RWPE1 (cell line): Measurements from ENCODE around the gene INPP5B.

Experiments used
- CTCF ChIA-PET: fragments of 350-600 bp; sonication (Branson Sonifier 250); formaldehyde crosslinking; extraction: SDS; loops from one replicate; lab custom pipeline; 2021; lab: Yijun Ruan, JAX
- POLR2A ChIA-PET: fragments of 400-600 bp; formaldehyde crosslinking; extraction: SDS; loops from one replicate; lab custom pipeline; 2020; ENCODE audit warnings: antibody characterized with exemption; ENCODE audit not compliant: low non-redundant PET; lab: Yijun Ruan, JAX
- DNase-seq: peaks from one replicate; pipeline ENCODE4 v3.0.0; 2012; ENCODE audit warnings: low spot score
- H3K27ac ChIP-seq: fragments of 450-650 bp; 2 replicates; pipeline ENCODE4 v1.5.1; 2017
- TF ChIP-seq, protein P1 (sequence below): fragments of 450-650 bp; conservative IDR thresholded peaks from 2 replicates; pipeline ENCODE4 v1.5.1; 2017; ENCODE audit warnings: low read depth, mild to moderate bottlenecking

INPP5B gene

DNA sequence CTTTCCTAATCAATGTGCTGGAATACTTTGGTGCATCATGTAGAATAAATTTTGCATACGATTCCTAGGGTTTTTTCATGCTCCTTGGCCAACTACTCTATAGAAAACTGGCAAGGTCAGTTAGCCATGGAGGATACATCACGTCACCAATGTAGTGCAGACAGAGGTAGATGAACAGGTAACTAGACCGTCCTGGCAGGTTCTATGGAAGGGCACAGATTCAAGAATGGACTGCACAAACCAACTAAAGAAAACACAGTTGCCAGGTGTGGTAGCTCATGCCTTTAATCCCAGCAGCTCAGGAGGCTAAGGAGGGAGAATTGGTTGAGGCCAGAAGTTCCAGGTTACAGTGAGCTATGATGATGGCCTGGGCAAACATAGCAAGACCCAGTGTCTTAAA is 97.4 kb downstream of the INPP5B start:
- ChIA-PET CTCF (no interaction called here), POLR2A (no interaction called here)
- TF ChIP-seq, protein P1, sequence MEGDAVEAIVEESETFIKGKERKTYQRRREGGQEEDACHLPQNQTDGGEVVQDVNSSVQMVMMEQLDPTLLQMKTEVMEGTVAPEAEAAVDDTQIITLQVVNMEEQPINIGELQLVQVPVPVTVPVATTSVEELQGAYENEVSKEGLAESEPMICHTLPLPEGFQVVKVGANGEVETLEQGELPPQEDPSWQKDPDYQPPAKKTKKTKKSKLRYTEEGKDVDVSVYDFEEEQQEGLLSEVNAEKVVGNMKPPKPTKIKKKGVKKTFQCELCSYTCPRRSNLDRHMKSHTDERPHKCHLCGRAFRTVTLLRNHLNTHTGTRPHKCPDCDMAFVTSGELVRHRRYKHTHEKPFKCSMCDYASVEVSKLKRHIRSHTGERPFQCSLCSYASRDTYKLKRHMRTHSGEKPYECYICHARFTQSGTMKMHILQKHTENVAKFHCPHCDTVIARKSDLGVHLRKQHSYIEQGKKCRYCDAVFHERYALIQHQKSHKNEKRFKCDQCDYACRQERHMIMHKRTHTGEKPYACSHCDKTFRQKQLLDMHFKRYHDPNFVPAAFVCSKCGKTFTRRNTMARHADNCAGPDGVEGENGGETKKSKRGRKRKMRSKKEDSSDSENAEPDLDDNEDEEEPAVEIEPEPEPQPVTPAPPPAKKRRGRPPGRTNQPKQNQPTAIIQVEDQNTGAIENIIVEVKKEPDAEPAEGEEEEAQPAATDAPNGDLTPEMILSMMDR: no peak
- H3K27ac ChIP-seq: no peak overlapping the region
- no peak for DNase-seq

DNA sequence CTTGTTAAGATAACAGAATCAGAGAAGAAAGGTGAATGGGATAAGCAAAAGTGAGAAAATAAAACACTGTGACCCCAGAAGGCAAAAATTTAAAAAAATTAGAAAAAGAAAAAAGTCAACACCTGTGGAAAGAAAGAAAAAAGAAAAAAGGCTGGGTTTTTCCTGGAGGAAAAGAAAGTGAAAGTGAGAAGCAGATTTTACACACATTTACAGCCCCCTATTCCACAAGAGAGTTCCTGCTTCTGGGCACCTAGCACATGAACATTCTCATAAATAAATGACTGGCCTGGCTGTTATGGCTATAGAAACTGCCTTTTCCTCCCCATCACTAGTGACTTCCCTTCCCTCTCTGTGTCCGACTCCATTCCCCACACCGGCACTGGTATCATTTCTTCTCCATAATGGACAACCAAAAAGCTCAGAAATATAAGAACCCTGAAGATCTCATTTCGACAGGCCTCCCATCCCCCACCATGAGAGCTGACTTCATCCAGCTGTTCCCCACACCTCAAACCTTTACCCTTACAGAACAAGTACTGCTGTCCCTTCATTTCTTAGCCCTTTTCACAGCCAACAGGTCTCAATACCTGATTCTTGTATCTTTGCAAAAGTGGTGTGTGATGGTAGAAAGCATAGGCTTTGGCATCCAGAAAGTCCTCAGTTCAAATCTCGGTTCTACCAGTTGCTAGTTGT is 100.1 kb downstream of the INPP5B start:
- no peak overlapping the region for H3K27ac ChIP-seq
- TF ChIP-seq, protein P1: no peak
- DNase-seq: no peak
- CTCF ChIA-PET: interaction anchor here (0.5 kb wide), 1 partner anchor 14 kb away, joined by 3 read pairs; no protein-coding TSS in a partner anchor
- POLR2A ChIA-PET: no interaction called here

DNA sequence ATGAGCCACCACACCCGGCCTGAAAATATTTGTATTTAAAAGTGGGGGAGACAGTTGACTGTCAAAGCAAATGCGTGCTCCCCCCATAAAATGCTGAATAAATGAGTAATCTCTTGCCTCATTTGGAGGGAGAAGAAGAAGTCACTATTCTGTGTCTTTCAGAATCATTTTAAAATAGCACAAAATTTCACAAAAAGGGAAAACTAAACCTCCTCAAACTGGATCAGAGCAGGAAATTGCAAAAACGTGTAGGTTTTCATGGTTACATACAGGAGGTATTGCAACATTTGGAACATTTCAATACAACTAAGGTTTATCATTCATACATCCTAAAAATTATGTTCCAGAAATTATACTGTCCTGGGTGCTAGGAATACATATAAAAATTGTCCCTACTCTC is 101.1 kb downstream of the INPP5B start:
- CTCF ChIA-PET: no interaction called here
- TF ChIP-seq, protein P1: no peak
- POLR2A ChIA-PET: no interaction called here

DNA sequence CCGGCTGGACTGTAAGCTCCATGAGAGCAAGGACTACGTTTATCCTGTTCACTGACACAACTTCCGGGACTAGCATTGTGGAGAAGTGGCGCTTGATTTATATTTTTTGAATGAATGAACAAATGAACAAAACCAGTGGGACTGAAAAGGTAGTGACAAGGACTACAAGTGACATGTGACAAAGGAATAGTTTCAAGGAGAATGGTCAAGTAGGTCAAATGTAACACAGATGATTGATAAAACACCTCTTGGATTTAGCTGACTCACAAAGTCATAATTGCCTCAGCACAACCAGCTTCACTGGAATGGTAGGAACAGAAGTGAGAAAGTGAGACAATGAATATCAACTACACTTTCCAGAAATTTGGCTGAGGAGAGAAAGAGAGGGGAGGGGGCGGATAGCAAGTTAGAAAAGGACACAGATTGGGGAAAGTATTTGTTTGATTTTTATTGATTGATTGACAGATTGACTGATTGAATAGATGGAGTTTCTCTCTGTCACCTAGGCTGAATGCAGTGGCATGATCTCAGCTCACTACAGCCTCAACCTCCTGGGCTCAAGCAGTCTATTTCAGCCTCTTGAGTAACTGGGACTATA is 101.7 kb downstream of the INPP5B start:
- TF ChIP-seq, protein P1: no peak
- no peak overlapping the region for H3K27ac ChIP-seq
- ChIA-PET POLR2A (no interaction called here), CTCF (no interaction called here)
- no peak for DNase-seq

More for the DNA sequence above, 101.1 kb downstream of the INPP5B start:
- no peak overlapping the region for H3K27ac ChIP-seq
- no peak for DNase-seq

DNA sequence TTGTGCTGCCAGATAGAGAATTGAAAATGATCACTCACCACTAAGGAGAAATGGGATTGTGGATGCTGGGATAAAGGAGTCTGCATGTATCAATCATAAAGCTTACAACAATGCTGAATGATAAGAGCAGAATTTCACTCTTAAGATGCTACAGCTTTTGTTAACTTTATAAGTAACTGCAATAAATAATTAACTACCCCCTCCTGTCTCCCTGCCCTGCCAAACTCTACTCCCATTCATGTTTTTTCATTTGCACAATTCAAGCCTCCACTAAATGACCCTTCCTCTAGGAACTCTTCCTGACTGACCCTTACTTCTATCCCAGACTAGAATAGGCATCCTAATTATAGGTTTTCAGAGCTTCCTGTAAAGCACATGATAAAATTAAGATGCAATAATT is 102.3 kb downstream of the INPP5B start:
- POLR2A ChIA-PET: no interaction called here
- no peak for DNase-seq
- TF ChIP-seq, protein P1: no peak
- CTCF ChIA-PET: no interaction called here
- no peak overlapping the region for H3K27ac ChIP-seq

DNA sequence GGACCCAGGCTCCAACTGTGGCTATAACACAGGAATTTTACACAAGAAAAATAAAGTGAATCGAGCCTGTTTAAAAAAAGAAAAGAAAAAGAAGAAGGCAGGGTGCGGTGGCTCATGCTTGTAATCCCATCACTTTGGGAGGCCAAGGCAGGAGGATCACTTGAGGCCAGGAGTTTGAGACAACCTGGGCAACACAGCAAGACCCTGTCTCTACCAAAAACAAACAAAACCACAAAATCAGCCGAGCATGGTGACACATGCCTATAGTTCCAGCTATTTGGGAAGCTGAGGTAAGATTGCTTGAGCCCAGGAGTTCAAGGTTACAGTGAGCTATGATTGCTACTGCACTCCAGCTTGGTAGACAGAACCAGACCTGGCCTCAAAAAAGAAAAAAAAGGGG is 105.2 kb downstream of the INPP5B start:
- TF ChIP-seq, protein P1: no peak
- CTCF ChIA-PET: no interaction called here
- DNase-seq: no peak
- POLR2A ChIA-PET: no interaction called here
- no peak overlapping the region for H3K27ac ChIP-seq
